ENCODE results near the gene KCNK2.
"Not testable (repeated sequence)": the region's sequence is repeated elsewhere in the genome, so short reads cannot be mapped to it uniquely, and the experiment has no call there.

Gene KCNK2

DNA sequence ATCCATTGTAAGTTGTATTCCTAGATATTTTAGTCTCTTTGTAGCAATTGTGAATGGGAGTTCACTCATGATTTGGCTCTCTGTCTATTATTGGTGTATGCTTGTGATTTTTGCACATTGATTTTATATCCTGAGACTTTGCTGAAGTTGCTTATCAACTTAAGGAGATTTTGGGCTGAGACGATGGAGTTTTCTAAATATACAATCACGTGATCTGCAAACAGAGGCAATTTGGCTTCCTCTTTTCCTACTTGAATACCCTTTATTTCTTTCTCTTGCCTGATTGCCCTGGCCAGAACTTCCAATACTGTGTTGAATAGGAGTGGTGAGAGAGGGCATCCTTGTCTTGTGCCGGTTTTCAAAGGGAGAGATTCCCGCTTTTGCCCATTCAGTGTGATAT is 80.6 kb downstream of the KCNK2 start:
- DNase-seq, result not testable (repeated sequence)

DNA sequence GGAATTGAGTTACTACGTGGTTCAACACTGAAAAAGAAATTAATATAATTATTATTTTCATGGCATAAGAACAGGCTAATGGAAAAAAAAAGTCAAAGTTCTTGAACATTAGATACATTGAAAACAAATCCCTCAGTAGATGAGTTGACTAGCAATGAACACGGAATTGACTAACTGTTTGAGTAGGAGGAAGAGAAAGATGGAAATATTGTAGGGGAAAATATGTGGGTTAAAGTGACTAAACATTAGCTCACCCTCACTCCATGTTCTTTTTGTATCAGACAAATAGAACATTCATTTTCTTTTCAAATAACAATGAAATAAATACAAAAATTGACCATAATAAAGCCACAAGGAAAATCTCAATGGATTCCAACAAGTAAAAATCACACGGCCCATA is 84.3 kb downstream of the KCNK2 start:
- no peak for DNase-seq

DNA sequence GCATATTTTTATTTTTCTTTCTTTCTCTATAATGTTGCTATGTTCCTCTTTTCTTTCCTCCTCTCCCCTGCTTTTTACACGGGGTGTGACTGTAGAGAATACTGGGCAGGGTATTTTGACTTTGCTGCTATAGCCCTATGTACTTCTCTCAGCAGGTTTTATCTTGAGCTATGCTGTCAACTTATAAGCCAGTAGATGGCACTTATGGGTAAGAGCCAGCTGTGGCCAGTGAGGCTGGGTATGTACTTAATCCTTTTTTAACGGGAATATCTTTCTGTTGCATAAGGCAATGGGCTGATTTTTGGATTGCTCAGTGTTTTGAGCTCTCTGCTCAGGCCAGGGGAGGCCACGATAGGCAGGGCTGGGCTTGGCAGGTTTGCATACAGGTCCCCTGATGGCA is 99.0 kb downstream of the KCNK2 start:
- DNase-seq, result no peak

DNA sequence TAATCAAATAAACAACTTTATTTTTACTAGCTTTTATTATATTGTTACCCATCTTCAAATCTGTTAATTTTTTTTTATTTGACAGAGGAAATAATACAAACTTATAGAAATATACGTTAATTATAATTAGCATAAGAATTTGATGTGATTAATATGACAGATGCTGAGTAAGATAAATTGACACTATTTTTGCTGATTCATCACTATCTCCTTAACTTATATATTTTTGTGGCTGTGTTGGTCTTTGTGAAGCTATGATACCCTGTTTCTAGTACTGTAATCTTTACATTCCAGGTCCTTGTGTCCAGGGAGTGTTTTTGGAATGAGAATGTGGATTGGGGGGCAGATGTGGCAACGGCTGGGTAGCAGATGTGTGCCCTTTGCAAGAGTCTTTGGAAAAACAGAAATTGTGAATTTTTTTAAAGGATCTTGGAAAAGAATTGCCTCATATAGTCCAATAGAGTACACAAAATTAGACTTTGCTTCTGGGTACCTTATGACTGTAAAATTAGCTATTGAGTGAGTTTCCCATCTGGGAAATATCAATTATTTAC is 102.6 kb downstream of the KCNK2 start:
- DNase-seq, result no peak

DNA sequence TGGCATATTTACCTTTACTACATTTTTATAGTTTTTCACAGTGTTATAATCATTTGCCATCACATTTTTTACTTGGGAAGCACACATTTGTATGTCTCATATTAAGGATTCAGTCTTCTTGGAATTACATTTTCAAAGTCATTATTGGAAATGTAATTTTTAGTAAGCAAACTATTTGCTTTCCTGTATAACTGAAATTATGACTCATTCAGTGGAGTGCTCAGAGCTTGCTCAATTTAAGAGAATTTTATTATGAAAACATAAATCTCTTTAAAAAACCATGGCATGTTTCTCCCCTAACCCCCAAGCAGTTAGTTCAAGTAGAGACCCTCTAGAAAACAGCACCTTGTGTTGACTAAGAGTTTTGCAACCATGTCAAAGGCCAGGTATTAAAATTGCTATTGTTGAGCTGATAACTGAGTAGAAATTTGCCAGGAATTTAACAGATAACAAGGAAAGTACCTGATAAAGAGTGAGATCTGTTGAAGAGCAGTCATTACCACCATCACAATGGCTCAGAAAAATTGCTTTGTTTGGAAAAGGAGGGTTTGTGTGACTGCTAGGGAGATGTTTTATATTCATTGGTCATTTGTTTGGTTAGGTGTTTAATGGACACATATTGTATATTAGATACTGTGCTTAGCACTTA is 105.9 kb downstream of the KCNK2 start:
- DNase-seq, result no peak

DNA sequence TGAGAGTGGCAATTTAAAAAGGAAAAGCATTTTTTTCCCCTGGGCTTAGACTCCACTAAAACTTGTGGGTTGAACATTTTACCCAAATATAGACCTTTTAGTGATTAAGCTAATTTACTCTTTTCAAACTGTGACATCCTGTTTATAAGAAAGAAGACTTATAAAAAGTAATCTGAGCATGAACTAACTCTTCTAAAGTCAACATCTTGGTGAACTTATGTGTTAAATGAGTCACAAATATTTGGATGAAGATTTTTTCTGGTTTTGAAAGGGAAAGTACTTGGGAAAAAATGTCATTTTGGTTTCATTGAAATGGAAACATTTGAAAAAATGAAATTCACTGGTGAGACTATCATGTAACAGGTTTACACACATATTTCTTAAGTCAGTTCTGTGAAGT is 109.8 kb downstream of the KCNK2 start:
- DNase-seq, result no peak

DNA sequence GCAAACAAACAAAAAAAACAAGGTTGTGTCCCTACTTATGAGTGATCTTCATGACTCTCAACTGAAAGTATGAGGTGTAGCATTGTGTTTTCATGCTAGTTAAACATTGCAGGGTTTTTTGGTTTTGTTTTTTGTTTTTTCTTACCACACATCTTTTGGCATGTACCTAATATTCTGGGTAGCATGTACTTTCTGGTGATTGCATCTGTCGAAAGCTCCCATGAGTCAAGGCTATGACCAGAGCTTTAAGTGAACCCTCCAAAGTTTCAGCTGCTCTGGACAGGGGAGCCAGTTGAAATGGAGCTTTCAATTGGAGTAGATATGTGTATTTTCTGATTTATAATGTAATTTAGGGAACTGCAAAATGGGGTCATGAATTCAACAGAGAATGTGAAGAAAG is 115.5 kb downstream of the KCNK2 start:
- no peak for DNase-seq

DNA sequence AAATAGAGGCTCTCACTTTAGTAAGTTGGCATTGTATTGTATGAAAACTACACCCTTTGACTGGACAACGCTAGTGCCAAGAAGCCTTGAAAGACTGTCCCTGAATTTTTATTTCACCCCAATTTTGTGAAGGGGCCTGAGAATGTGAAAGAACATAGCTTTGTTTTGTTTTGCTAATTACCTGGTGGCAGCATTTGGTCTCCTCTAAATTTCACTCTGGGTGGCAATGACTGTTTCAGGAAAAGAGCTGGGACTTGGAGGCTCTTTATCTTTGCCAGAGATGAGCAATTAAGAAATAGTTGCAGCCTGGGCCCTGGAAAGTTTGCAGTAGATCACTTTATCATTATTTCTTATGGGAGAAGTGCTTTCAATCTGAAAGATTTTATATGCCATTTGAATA is 117.6 kb downstream of the KCNK2 start:
- no peak for DNase-seq

DNA sequence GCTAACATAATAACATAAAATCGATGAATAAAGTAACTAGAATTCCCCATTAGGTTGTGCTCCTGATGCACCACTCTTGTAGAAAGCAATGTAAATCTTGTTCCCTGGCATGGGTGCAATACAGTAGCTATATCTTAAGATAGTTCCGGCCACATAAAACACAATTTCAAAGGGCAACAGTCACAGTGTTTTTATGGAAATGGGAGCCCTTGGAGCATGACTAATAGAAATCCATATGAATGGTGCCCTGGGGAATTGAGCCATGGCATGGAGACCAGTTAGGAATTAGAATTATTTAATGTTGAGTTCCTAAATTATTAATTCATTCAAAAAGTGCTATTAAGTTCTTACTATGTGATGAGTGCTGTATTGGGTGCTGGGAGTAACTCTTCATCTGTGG is 118.7 kb downstream of the KCNK2 start:
- no peak for DNase-seq

DNA sequence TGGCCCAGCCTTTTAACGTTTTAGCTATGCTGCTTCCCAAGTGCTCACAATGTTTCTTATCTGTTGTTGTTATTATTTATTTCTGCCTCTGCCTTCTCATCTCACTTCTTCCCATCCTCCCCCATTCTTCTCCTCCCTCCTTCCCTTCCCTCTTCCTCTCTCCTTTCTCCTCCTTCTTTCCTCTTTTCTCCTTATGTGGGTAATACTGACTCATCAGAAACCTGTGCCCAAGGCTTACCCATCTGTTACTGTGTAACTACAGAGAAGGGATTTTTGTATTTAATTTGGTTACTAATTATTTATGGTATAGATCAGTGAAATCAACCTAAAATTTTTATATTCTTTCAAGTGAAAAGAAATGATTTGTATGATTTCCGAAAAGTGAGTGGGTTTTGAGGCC is 120.3 kb downstream of the KCNK2 start:
- no peak for DNase-seq

DNA sequence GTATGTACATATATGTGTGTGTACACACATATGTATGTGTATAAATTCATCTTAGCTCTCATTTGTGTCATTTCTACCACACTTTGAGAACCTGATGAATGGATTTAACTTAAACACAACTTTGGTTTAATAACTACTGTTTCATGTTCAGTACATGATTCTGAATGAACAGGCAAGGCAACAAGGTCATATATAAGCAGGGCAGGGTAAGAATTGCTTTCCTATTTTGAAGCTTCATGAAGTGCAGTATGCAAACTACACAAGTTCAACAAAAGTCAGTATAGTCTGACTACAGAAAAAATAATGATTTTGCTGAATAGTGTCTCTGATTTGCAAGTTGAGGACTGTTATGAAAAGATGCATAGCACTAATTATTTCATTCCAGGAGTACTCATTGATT is 127.6 kb downstream of the KCNK2 start:
- no peak for DNase-seq

DNA sequence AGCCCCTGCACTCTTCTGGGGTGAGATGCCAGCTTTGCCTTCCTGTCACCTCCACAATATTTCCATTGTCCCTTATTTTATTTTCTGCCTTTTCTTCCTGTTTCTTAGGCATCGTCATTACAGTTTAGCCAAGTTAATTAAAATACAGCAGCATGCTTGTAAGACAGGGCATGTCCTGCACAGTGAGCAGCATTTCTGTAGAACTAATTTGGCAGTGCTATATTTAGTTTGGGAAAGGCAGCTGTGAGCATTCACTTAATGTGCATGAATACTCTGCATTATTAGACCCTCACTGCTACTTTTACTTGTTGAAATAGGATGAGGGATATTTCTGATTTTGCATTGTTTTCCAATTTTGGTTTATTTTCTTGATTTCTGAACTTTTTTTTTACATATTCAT is 133.3 kb downstream of the KCNK2 start:
- DNase-seq, result no peak

DNA sequence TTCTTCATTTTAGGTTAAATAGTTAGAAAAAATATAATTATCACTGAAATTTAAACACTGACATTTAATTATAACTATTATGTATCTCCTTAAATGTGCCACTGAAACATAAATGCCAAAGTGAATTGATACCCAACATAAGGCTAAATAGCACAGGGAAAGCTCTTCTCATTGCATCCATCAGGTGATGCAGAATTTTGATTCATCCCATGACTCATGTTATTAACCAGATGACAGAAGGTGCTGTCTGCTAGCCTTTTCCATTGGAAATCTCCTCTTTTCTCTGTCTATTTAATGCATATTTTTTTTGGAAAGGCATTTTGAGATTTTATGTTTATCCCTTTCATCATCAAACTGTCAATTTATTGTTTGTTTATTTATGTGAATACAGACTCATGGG is 136.8 kb downstream of the KCNK2 start:
- DNase-seq, result no peak

DNA sequence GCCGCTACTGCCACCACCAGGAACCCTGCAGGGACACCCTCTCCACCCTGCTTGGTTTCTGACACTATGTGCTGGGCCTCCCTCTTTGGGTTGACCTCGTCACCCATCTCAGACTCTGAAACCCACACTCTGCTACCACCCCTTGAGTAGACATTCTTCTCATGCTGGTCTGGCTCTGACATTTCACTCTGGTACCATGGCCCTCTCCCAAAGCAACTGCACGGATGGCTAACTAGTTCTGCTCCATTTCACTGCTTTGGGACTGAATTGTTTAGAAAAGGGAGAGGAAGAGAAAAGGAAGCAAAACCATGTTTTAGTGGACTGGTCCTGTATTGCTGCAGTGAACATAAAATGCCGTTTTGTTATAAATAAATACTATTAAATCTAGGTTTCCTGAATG is 137.8 kb downstream of the KCNK2 start:
- no peak for DNase-seq

DNA sequence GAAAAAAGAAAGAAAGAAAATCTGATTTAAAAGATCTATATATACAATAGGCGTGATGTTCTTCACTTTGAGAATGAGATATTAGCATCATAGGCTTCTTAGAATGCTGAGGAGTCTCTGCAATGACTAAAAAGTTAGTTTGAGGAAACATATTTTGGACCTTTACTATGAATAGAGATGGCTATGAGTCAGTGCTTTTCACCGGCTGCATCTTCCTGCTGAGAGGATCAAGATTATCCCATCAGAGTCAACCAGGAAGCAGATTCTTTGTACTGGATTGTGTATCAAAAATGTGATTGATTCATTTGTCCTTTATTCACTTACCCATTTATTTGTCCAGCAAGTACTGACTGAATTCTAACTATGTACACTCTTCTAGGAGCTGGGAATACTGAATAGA is 144.2 kb downstream of the KCNK2 start:
- DNase-seq, result no peak

DNA sequence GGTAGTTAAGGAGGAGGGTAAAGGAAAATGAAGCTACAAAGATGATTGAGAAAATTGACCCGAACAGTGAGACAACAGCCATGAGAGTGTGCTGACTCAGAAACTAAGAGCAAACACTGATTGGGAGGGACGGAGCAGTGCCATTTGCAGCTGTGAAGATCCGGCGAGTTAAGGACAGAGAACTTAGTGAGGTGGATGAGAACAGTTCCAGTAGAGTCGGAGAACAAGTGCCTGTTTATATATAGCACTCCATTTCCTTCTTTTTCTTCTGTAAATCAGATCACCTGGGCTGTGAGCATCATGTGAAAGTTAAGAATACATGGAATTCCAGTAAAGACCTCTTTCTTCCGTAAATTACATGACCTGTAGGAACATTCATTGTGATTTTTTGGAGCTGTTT is 145.7 kb downstream of the KCNK2 start:
- DNase-seq, result no peak

DNA sequence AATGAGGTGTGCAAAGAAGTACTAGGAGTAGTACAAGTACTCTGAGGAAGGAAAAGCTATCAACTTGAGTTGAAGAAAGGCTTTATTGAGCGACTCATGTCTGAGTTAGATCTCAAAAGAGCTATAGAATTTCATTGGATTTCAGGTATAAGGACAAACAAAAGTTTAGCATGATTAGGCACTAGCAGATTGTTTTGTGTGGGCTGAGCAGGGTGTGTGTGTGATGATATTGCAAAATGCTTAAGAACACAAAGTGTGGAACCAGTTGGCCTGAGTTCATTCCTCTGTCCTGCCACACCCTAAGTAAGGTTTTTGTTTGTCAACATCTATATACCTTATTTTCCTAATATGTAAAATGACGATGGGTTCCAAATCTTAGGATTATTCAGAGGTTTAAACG is 158.9 kb downstream of the KCNK2 start:
- no peak for DNase-seq

DNA sequence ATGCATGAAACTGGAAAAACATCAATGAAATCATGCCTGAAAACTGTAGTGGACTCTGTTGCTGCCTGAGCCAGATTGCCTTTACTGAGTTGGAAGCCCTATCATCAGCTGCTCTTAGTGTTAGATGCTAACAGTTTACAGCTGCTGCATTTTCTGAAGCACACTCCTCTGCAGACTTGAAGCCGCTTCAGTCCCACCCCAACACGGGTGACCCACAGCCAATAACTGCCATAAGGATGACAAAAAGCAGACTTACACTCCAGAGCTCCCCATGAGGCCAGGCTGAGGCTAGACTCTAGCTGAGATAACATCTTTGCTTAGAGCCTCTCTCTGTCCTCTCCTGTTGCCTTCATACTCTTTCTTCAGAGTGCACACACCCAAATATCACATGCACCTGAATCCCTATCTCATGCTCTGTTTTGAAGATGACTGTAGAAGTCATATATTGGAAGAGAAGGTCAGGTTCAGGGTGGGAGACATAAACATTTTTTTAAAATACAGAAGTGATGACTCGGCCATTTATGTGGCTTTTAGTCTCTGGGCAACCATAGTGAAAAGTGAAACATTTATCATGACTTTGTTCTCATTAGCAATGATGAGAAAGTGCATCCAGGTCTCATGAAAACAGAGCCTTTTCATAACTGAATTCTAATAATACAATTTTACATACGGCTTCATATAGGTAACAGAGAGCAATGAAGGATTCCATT is 161.0 kb downstream of the KCNK2 start:
- no peak for DNase-seq

DNA sequence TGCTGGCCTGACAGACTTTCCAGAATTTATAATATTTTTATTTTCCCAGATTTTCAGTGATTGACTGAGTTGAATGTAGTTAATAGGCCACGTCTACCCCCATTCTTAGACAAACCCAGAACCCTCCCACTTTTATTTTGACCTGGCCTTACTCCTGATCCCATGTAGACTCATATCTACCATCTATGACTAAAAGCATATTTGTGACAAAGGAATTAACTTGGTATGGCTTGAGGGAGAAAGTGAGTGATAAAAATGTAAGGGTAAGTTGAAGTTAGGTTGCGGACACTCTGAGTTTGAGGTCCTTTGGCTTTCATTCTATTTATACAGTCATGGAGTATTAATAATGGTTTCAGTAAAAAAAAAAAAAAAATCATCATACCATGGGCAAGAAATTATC is 168.4 kb downstream of the KCNK2 start:
- no peak for DNase-seq

DNA sequence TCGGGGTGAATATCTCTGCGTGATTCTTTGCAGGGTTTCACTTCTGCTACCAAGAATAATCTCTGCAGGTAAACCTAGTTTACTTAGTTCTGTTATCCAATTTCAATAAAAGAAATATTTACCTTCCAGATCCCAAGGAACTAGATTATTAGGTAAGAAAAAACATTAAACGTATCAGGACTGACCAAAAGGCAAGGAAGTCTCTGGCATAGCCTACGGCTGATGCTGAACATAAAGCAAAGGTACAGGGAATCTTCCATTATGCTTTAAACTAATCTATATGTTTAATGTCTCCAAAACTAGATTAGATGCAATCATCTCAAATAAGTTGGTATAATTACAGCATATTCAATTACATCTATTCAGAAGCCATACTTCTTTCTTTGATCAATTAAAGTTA is 168.9 kb downstream of the KCNK2 start:
- DNase-seq, result no peak

DNA sequence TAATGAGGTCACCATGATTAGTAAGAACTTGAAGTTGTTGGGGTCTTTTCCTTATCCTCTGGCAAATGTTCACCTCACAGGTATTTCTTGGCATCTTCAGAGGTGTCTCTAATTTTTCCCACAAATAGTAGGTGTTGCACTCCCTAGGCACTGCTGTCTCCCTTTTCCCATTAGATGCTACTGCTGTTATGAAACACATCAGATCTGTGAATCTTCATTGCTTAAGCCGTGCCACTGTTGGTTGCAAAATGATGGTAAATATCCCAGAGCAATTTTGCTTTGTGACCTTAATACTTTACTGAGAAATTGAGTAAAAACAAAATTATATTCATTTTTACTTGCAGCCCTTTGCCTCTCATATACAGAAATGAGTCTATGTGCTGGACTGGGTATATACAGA is 169.6 kb downstream of the KCNK2 start:
- DNase-seq, result no peak

DNA sequence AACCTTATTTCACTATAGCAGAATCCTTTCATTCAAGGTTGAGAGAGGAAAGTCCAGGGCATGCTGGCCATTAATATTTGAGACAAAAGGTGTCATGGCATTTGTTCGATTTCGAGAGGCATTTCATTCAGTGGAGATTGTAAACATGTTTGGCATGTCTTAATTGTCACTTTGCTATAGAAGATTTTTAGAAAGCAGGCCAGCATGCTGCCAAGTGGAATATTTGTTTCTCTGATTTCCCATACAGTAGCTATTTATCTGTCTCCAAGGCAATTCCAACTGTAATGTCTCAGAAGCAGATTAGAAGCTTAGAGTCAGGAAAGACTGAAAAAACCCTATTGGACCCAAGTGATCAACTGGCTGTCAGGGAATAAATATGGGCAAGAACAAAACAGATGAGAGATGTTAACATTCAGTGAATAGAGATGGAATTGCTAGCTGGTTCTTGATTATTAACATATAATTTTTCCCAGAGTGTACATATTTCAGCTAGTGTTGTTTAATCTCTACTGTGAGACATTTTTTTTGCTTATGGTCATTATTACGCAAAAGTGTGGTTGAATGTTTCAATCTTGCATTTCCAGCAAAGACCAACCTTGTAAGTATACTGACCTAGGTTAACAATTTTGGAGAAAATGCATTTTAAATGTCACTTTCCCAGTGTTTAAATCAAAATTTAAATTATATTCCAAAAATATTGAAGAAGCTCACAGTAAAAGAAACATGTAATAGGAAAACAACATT is 174.6 kb downstream of the KCNK2 start:
- no peak for DNase-seq

DNA sequence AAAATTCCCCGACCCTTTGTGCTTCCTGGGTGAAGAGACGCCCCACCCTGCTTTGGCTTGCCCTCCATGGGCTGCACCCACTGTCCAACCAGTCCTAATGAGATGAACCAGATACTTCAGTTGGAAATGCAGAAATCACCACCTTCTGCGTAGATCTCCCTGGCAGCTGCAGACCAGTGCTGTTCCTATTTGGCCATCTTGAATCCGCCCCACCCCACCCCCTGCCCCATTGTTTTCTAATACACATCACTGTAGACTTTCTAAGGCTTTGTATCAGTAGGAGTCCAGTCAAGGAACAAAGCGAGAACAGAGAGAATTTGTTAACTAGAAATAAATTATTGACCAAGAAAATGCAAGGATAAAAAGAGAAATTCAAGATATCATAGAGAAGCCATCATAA is 178.2 kb downstream of the KCNK2 start:
- no peak for DNase-seq

DNA sequence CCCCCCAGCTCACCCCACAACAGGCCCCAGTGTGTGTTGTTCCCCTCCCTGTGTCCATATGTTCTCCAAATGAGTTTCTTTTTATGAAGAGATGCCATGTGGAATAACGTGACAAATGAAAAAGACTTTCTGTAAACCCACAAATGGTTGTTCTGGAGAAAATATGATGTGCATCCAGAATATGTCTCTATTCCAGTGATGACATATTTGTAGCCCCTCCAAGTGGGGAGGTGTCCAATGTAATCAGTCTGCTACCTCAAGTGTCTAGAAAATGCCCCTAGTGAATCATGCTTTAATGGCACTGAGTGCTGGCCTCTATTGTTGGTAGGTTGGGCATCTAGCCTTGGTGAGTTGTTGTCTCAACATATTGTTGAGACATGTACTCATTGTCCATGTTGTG is 179.6 kb downstream of the KCNK2 start:
- no peak for DNase-seq
